Measurements from ENCODE around the gene ASGR1. TPM values are rescaled to one million over a fixed set of nuclear protein-coding genes. Genes with fewer than 3 reads are reported as not detected.

Gene ASGR1
- total RNA-seq, 1 experiment from 2014 or later: 3.5 TPM

DNA sequence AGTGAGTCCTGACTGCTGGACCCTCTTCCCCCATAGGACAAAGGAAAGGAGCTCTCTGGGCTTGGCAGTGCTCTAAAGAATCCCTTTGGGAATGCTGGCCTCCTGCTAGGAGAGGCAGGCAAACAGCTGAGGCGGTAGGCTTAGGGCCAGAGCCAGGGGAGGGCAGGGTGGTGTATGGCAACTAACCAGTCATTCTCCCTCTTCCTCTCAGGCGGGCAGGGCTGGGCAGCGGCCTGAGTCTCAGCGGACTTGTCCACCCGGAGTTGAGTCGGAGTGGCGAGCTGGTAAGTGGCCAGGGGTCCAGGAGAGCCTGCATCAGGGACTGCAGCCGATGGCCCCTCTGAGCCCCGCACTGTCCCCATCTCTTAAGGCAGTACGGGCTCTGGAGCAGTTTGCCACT lies 44.9 kb upstream of the ASGR1 start:
- Histone ChIP-seq H3K27ac (no peak overlapping the region), H3K27me3 (ENCODE audit: insufficient read depth, low read depth) (no peaks in the 10 kb centered on the region), H3K4me2 (no peak overlapping the region), H3K79me2 (ENCODE audit: low read depth) (peaks cover 34% of the 10 kb centered on the region), H3F3A (ENCODE audit: insufficient read depth, low read depth) (peaks cover 73% of the 10 kb centered on the region), H4K20me1 (ENCODE audit: insufficient read depth) (peaks cover 36% of the 10 kb centered on the region), H3K36me3 (ENCODE audit: low read depth) (peaks cover 31% of the 10 kb centered on the region), H3K9me3 (ENCODE audit: insufficient read depth, low read depth) (no peaks in the 10 kb centered on the region), H3K9me2 (ENCODE audit: insufficient read depth) (no peaks in the 10 kb centered on the region), H3K4me1 (replicated peaks; ENCODE audit: insufficient read depth) (peaks cover 25% of the 10 kb centered on the region), H3K4me3 (no peak overlapping the region), H2AFZ (no peak overlapping the region)
- DNase-seq: no peak
- BruUV-seq (replicated peaks): no TSS peak
- TF ChIP-seq EZH2 (IDR thresholded peaks at IDR 0.05; ENCODE audit: low read depth): no peak
- TF ChIP-seq, protein P1, sequence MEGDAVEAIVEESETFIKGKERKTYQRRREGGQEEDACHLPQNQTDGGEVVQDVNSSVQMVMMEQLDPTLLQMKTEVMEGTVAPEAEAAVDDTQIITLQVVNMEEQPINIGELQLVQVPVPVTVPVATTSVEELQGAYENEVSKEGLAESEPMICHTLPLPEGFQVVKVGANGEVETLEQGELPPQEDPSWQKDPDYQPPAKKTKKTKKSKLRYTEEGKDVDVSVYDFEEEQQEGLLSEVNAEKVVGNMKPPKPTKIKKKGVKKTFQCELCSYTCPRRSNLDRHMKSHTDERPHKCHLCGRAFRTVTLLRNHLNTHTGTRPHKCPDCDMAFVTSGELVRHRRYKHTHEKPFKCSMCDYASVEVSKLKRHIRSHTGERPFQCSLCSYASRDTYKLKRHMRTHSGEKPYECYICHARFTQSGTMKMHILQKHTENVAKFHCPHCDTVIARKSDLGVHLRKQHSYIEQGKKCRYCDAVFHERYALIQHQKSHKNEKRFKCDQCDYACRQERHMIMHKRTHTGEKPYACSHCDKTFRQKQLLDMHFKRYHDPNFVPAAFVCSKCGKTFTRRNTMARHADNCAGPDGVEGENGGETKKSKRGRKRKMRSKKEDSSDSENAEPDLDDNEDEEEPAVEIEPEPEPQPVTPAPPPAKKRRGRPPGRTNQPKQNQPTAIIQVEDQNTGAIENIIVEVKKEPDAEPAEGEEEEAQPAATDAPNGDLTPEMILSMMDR (conservative IDR thresholded peaks at IDR 0.05): no peak
- intact Hi-C loops (cut with micrococcal nuclease; ENCODE audit: unreplicated experiment): loop anchor here (5.0 kb wide), 1 partner anchor 83 kb away; the partner anchor contains the start of gene EIF5A
- ChIA-PET POLR2A (ENCODE audit: unreplicated experiment) (interaction anchor here (0.7 kb wide), 1 partner anchor 9 kb away, joined by 5 read pairs; no protein-coding TSS in a partner anchor), CTCF (no interaction called here)

DNA sequence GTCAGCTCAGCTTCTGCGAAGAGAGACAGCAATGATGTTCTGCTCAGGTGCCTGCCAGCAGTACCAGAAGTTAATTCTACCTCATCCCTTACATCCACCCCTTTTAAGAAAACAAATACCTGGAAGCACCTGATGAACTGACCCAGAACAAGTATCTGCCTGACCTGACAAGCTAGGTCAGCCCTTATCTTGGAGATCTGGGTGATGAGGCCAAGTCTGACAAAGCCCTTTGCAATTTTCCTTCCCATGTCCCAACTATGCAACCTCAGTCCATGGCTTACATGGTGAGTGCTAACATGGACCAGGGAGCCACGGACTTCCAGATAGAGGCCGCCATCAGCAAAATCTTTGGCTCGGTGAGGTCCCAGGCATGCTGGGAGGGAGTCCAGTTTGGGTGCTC lies 44.2 kb upstream of the ASGR1 start:
- DNase-seq: no peak
- intact Hi-C loops (cut with micrococcal nuclease; ENCODE audit: unreplicated experiment): loop anchor here (5.0 kb wide), 1 partner anchor 84 kb away; the partner anchor contains the start of gene EIF5A
- no peaks in the 10 kb centered on the region for H3K27me3 ChIP-seq (ENCODE audit: insufficient read depth, low read depth)
- H3K4me3 ChIP-seq: no peak overlapping the region
- no peak overlapping the region for H3K4me2 ChIP-seq
- ChIA-PET CTCF (no interaction called here), POLR2A (ENCODE audit: unreplicated experiment) (no interaction called here)
- no peaks in the 10 kb centered on the region for H3K9me2 ChIP-seq (ENCODE audit: insufficient read depth)
- H3K4me1 ChIP-seq (replicated peaks; ENCODE audit: insufficient read depth): peaks cover 32% of the 10 kb centered on the region
- H3K79me2 ChIP-seq (ENCODE audit: low read depth): peaks cover 34% of the 10 kb centered on the region
- H2AFZ ChIP-seq: no peak overlapping the region
- H4K20me1 ChIP-seq (ENCODE audit: insufficient read depth): peaks cover 36% of the 10 kb centered on the region
- no peaks in the 10 kb centered on the region for H3K9me3 ChIP-seq (ENCODE audit: insufficient read depth, low read depth)
- no TSS peak for BruUV-seq (replicated peaks)
- peaks cover 31% of the 10 kb centered on the region for H3K36me3 ChIP-seq (ENCODE audit: low read depth)
- TF ChIP-seq, protein P1 (conservative IDR thresholded peaks at IDR 0.05): no peak
- TF ChIP-seq EZH2 (IDR thresholded peaks at IDR 0.05; ENCODE audit: low read depth): no peak
- H3F3A ChIP-seq (ENCODE audit: insufficient read depth, low read depth): peaks cover 71% of the 10 kb centered on the region
- H3K27ac ChIP-seq: no peak overlapping the region

DNA sequence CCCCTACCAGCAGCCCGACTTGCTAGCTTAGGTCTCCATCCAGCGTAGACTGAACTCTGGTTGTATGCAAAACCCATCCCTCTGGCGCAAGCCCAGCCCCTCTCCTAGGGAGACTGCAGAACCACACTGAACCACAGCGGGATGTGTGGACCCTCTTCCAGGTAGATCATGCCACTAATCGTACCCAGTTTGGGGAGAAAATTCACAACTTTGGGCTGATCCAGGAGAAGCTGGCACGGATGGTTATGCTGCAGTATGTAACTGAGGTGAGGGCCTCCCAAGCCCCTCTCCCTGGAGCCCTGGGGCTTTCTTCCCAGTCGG lies 43.8 kb upstream of the ASGR1 start:
- intact Hi-C loops (cut with micrococcal nuclease; ENCODE audit: unreplicated experiment): loop anchor here (5.0 kb wide), 1 partner anchor 84 kb away; the partner anchor contains the start of gene EIF5A
- ChIA-PET CTCF (no interaction called here), POLR2A (ENCODE audit: unreplicated experiment) (interaction anchor here (0.5 kb wide), 1 partner anchor 661 kb away, joined by 3 read pairs; no protein-coding TSS in a partner anchor)
- Histone ChIP-seq H3K27ac (no peak overlapping the region), H3K27me3 (ENCODE audit: insufficient read depth, low read depth) (no peaks in the 10 kb centered on the region), H3K9me2 (ENCODE audit: insufficient read depth) (no peaks in the 10 kb centered on the region), H3F3A (ENCODE audit: insufficient read depth, low read depth) (peaks cover 67% of the 10 kb centered on the region), H3K4me2 (no peak overlapping the region), H3K9me3 (ENCODE audit: insufficient read depth, low read depth) (no peaks in the 10 kb centered on the region), H4K20me1 (ENCODE audit: insufficient read depth) (peaks cover 36% of the 10 kb centered on the region), H3K4me1 (replicated peaks; ENCODE audit: insufficient read depth) (peaks cover 33% of the 10 kb centered on the region), H3K4me3 (no peak overlapping the region), H3K79me2 (ENCODE audit: low read depth) (peaks cover 34% of the 10 kb centered on the region), H3K36me3 (ENCODE audit: low read depth) (peaks cover 31% of the 10 kb centered on the region), H2AFZ (no peak overlapping the region)
- BruUV-seq (replicated peaks): no TSS peak
- no peak for TF ChIP-seq EZH2 (IDR thresholded peaks at IDR 0.05; ENCODE audit: low read depth)
- TF ChIP-seq, protein P1 (conservative IDR thresholded peaks at IDR 0.05): no peak
- DNase-seq: no peak
